RWPE1 (cell line): ENCODE results near the gene ARHGEF4.
A peak's percentile ranks its signal among the peaks of the same experiment; 100 is the strongest.

Source experiments
- CTCF ChIA-PET: fragments of 350-600 bp; sonication (Branson Sonifier 250); formaldehyde crosslinking; extraction: SDS; loops from one replicate; lab custom pipeline; 2021; lab: Yijun Ruan, JAX
- POLR2A ChIA-PET: fragments of 400-600 bp; formaldehyde crosslinking; extraction: SDS; loops from one replicate; lab custom pipeline; 2020; ENCODE audit warnings: antibody characterized with exemption; ENCODE audit not compliant: low non-redundant PET; lab: Yijun Ruan, JAX
- DNase-seq: peaks from one replicate; pipeline ENCODE4 v3.0.0; 2012; ENCODE audit warnings: low spot score
- H3K27ac ChIP-seq: fragments of 450-650 bp; 2 replicates; pipeline ENCODE4 v1.5.1; 2017
- TF ChIP-seq, protein P1 (sequence below): fragments of 450-650 bp; conservative IDR thresholded peaks from 2 replicates; pipeline ENCODE4 v1.5.1; 2017; ENCODE audit warnings: low read depth, mild to moderate bottlenecking

ARHGEF4 gene

DNA sequence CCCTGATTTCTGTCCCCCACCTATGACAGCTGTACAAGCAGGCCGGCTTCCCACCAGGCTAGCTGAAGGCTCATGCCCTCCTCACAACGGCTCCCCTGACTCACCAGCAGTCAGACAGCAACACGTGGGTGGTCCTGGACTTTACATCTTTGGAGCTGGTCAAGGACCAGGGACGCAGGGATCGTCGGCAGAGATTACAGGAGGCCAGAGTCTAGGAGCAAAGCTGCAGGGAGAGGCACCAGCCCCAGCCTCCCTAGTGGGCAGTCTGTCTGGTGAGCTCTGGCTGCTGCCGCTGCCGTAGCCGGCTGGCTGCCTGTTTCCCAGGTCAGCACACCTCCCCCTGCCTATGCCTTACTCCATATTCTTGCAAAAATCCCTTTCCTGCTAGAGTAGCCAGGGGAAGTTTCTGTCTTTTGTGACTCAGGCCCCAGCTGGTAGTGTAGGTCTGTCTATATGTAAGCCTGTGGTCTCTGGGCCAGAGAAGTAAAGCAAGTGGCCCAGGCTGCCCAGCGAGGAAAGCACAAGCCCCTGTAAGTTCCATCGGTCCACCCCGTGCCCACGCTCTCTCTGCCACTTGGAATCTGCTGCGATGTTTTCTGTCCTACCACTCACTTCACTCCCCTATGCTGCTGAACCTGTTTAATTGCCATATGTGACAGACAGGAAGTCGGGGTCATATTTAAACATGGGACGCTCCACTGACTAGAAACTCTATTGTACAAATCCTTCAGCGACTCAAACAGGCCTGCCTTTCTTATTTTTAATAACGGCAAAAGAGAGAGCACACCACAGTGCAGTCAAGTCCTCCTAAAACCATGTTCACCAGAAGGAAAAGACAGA lies 2.4 kb upstream of the ARHGEF4 start:
- CTCF ChIA-PET = interaction anchor here (1.7 kb wide), 1 partner anchor 37 kb away, joined by 5 read pairs; no protein-coding TSS in a partner anchor
- TF ChIP-seq, protein P1, sequence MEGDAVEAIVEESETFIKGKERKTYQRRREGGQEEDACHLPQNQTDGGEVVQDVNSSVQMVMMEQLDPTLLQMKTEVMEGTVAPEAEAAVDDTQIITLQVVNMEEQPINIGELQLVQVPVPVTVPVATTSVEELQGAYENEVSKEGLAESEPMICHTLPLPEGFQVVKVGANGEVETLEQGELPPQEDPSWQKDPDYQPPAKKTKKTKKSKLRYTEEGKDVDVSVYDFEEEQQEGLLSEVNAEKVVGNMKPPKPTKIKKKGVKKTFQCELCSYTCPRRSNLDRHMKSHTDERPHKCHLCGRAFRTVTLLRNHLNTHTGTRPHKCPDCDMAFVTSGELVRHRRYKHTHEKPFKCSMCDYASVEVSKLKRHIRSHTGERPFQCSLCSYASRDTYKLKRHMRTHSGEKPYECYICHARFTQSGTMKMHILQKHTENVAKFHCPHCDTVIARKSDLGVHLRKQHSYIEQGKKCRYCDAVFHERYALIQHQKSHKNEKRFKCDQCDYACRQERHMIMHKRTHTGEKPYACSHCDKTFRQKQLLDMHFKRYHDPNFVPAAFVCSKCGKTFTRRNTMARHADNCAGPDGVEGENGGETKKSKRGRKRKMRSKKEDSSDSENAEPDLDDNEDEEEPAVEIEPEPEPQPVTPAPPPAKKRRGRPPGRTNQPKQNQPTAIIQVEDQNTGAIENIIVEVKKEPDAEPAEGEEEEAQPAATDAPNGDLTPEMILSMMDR = no peak
- POLR2A ChIA-PET = no interaction called here
- peak overlapping the region; percentile 84 for H3K27ac ChIP-seq
- no peak for DNase-seq

DNA sequence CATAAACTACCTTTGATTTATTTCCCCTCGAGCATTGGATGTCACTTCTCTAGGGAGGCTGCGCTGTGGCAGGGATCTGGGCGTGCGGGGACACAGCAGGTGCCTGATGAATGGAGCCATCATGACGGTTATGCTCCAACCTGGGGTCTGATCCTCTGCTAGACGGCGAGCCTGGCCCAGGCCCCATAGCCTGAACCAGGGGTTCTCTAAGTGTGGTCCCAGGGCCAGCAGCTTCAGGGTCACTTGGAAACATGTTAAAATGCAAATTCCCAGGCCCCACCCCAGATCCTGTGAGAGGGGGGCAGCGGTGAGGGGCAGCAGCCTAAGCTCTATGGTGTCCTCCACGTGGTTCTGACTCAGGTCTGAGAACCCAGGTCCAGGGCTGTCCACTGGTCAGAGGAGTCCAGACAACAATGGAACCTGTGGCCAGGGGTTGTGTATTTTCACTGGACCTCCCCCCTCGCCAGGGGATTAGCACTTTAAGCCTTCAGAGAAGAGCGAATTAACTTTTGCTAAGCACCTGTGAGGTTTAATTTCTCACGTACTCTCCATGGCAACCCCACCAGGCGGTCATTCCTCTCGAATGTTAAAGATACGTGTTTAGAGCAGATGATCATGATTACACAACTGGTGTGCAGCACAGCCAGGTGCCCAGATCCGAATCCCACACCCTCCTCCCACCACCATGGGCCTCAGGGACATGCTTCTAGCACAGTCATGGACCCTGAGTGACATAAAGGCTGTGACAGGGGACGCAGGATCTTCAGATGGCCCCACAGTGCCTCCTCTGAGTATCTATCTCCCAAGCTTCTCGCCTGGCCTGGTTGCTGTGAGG lies 1.6 kb upstream of the ARHGEF4 start:
- POLR2A ChIA-PET = no interaction called here
- no peak for DNase-seq
- CTCF ChIA-PET = interaction anchor here (3.6 kb wide), 1 partner anchor 37 kb away, joined by 22 read pairs; no protein-coding TSS in a partner anchor
- TF ChIP-seq, protein P1 = no peak
- H3K27ac ChIP-seq = peak overlapping the region; percentile 84

DNA sequence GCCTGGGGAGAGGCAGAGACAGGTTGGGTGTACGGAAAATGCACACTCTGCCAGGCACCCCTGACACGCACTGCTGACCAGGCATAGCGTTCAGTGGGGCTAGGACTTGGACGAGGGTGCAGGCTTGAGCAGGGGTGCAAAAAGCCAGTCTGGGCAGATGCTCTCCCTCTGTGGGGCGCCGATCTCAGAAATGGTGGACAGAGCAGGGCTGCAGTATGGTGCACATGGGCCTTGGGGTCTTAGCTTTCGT lies 1.0 kb upstream of the ARHGEF4 start:
- H3K27ac ChIP-seq = peak overlapping the region; percentile 84
- no peak for DNase-seq
- TF ChIP-seq, protein P1 = no peak
- POLR2A ChIA-PET = no interaction called here
- CTCF ChIA-PET = interaction anchor here (3.6 kb wide), 1 partner anchor 38 kb away, joined by 22 read pairs; no protein-coding TSS in a partner anchor

DNA sequence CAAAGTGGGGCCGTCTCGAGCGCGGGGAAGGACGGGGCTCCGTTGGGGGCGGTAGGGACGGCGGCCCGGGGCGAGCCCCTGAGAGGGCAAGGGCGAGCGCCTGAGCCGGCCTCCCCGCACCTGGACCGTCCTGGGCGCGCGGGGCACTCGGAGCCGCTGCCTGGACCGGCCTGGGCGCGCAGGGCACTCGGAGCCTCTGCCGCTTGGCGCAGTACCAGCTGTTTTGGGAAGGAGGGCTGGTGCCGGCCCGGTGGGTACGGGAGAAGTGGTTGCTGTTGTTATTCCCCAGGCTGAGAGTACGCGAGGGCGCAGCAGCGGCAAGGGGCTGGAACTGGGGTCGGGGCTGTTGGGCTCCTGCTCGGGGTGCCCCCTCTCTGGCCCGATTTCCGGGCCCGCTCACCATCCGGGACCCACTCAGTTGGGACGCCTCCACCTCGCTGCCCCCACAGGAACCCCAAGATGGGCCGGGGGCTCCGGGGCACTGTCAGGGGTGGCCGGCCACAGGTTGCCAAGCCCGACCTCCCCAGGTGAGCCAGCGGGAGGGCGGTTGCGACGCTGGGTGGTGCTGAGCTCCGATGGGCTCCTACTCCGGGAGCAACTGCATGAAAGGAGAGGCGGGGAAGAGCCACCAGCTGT lies 579 bp downstream of the ARHGEF4 start:
- CTCF ChIA-PET = interaction anchor here (3.6 kb wide), 1 partner anchor 40 kb away, joined by 22 read pairs; no protein-coding TSS in a partner anchor
- POLR2A ChIA-PET = no interaction called here
- TF ChIP-seq, protein P1 = no peak
- peak overlapping the region; percentile 84 for H3K27ac ChIP-seq
- no peak for DNase-seq

DNA sequence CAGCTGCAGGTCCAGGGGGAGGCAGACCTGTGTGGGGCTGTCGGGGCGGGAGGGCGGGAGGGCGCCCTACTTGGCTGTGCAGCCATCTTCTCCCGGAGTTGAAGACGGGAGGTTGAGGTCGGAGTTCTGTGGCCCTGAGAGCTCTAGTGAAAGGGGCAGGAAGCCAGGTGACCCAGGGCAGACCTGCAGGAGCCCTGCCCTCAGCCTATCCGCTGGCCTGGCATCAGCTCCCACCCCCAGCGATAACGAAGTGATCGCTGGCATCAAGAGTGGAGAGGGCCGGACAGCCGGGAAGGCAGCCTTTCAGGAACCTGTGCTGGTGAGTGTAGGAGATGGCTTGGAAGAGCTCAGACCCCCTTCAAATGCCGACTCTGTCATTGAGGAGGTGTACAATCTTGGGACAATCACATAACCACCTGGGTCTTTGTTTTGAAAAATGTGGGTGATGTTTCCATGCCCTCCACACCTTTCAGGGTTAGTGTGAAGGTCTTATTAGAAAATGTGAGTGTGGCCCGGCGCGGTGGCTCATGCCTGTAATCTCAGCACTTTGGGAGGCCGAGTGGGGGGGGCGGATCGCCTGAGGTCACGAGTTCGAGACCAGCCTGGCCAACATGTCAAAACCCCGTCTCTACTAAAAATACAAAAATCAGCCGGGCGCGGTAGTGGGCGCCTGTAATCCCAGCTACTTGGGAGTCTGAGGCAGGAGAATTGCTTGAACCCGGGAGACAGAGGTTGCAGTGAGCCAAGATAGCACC lies 1.3 kb downstream of the ARHGEF4 start:
- POLR2A ChIA-PET = no interaction called here
- TF ChIP-seq, protein P1 = no peak
- CTCF ChIA-PET = interaction anchor here (3.6 kb wide), 1 partner anchor 40 kb away, joined by 22 read pairs; no protein-coding TSS in a partner anchor
- DNase-seq = no peak
- H3K27ac ChIP-seq = peak overlapping the region; percentile 84
